SK-N-MC (cell line): ENCODE data around the gene TRIM46.

Source experiments
- DNase-seq: peaks from one replicate; pipeline ENCODE4 v3.0.0-alpha.2; 2011; ENCODE audit warnings: low read depth, low spot score
- H3K27ac ChIP-seq: fragments of 200-600 bp; sonication (generic); 2 replicates; pipeline ENCODE4 v1.5.1; 2016; ENCODE audit warnings: mixed run types
- H3K36me3 ChIP-seq: fragments of 200-600 bp; sonication (generic); 2 replicates; pipeline ENCODE4 v1.6.1; 2017; ENCODE audit warnings: antibody characterized with exemption, low read length, mixed read lengths; ENCODE audit not compliant: insufficient read depth
- H3K4me3 ChIP-seq: fragments of 200-600 bp; sonication (generic); 2 replicates; pipeline ENCODE4 v1.5.1; 2016
- H3K9ac ChIP-seq: fragments of 200-600 bp; sonication (generic); 2 replicates; pipeline ENCODE4 v1.8.0; 2017; ENCODE audit warnings: mixed run types, mixed read lengths; ENCODE audit not compliant: insufficient read length
- H3K9me3 ChIP-seq: fragments of 200-600 bp; sonication (generic); 2 replicates; pipeline ENCODE4 v1.6.1; 2017; ENCODE audit warnings: low read depth, mild to moderate bottlenecking, antibody characterized with exemption, low read length, moderate library complexity, mixed read lengths
- EZH2 ChIP-seq: fragments of 200-600 bp; sonication (generic); IDR thresholded peaks from one replicate; pipeline ENCODE4 v1.6.1; 2017; ENCODE audit warnings: antibody characterized with exemption
- FOXP2 ChIP-seq: optimal IDR thresholded peaks from 2 replicates; pipeline ENCODE3; 2011; ENCODE audit warnings: mild to moderate bottlenecking, moderate library complexity; ENCODE audit not compliant: insufficient read depth; ENCODE audit errors: extremely low read length, control extremely low read depth
- POLR2AphosphoS5 ChIP-seq: IDR thresholded peaks from 2 replicates; pipeline ENCODE4 v1.6.1; 2012; ENCODE audit warnings: mild to moderate bottlenecking, low read depth, low read length, borderline replicate concordance

The TRIM46 gene

DNA sequence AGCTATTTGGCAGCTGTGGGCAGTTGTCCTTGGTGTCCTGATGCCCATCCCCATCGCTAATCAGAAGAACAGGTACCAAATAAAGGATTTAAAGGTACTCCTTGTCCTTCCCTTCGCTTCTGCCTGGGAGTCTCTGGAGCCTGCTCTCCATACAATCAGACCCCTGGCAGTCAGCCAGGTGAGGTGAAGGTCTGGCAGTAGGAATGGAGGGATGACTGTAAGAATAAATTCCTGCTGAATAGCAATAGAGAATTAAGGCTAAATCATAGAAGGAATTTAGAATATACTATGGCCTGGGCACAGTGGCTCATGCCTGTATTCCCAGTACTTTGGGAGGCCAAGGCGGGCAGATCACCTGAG, 24.9 kb downstream of the TRIM46 start:
- TF ChIP-seq FOXP2, result no peak
- no peak for TF ChIP-seq POLR2AphosphoS5
- TF ChIP-seq EZH2, result no peak
- Histone ChIP-seq H3K9me3 (no peaks in the 10 kb centered on the region), H3K36me3 (peaks cover 19% of the 10 kb centered on the region; the same call in 1 of the 2 replicates), H3K4me3 (no peak overlapping the region), H3K27ac (no peak overlapping the region), H3K9ac (no peak overlapping the region)
- no peak for DNase-seq

DNA sequence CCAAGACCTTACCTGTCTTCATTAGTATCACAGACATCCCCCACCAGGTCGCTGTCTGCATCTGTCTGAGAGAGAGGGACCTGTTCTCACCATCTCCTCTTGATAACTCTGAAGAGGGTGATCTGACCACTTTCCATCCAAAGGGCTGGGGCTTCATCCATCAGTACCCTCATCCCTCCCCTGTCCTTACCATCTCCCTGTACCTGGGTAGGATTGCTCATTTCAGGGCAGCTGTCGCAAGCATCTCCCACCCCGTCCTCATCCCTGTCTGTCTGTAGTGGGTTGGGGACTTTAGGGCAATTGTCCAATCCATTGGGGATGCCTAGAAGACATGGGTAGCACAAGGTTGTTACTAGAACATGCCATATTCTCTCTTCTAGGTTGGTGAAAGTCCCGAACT, 26.1 kb downstream of the TRIM46 start:
- H3K27ac ChIP-seq, result no peak overlapping the region
- no peak for DNase-seq
- H3K9me3 ChIP-seq, result no peaks in the 10 kb centered on the region
- no peak overlapping the region for H3K4me3 ChIP-seq
- TF ChIP-seq FOXP2 (no peak), POLR2AphosphoS5 (peak; percentile 20; the same call in 1 of the 2 replicates), EZH2 (no peak)
- peaks cover 19% of the 10 kb centered on the region; the same call in 1 of the 2 replicates for H3K36me3 ChIP-seq
- no peak overlapping the region for H3K9ac ChIP-seq

DNA sequence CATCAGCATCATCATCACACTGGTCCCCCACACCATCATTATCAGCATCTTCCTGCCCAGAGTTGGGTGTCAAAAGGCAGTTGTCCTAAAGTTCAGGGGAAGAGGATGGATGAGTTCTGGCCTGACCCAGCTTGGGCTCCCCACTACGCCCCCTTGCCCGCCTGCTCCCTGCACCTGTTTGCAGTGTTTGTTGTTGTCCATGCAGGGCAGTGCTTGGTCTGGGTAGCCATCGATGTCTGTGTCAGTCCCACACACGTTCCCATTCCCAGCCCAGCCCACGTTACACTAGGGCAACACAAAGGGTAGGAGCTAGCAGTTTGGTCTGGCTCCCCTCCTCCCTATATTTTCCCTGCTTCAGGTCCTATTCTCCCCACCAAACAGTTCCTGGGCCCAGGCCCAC, 27.3 kb downstream of the TRIM46 start:
- TF ChIP-seq POLR2AphosphoS5 (no peak), FOXP2 (no peak), EZH2 (no peak)
- Histone ChIP-seq H3K4me3 (no peak overlapping the region), H3K9me3 (no peaks in the 10 kb centered on the region), H3K9ac (no peak overlapping the region), H3K27ac (no peak overlapping the region), H3K36me3 (peaks cover 19% of the 10 kb centered on the region; the same call in 1 of the 2 replicates)
- no peak for DNase-seq

DNA sequence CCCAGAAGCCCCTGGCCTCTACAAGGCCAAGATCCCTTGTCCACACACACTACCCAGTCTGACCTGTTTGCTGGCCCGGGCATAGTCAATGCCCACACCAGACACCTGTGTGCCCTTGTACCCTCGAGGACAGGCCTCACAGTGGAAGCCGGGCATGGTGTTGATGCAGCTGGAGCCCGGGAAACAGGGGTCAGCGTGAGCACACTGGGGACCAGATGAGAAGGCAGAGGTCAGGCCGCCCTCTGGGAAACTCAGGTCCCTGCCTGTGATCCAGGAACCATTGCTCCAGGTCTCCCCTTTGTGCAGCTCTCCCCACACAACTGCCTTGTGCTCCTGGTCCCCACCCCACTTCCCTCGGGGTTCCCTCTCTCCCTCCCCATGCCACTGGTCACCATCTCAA, 28.5 kb downstream of the TRIM46 start:
- Histone ChIP-seq H3K4me3 (no peak overlapping the region), H3K36me3 (peaks cover 14% of the 10 kb centered on the region; the same call in 1 of the 2 replicates), H3K9me3 (no peaks in the 10 kb centered on the region), H3K27ac (no peak overlapping the region), H3K9ac (no peak overlapping the region)
- no peak for TF ChIP-seq FOXP2
- no peak for TF ChIP-seq POLR2AphosphoS5
- TF ChIP-seq EZH2, result no peak
- DNase-seq, result no peak

DNA sequence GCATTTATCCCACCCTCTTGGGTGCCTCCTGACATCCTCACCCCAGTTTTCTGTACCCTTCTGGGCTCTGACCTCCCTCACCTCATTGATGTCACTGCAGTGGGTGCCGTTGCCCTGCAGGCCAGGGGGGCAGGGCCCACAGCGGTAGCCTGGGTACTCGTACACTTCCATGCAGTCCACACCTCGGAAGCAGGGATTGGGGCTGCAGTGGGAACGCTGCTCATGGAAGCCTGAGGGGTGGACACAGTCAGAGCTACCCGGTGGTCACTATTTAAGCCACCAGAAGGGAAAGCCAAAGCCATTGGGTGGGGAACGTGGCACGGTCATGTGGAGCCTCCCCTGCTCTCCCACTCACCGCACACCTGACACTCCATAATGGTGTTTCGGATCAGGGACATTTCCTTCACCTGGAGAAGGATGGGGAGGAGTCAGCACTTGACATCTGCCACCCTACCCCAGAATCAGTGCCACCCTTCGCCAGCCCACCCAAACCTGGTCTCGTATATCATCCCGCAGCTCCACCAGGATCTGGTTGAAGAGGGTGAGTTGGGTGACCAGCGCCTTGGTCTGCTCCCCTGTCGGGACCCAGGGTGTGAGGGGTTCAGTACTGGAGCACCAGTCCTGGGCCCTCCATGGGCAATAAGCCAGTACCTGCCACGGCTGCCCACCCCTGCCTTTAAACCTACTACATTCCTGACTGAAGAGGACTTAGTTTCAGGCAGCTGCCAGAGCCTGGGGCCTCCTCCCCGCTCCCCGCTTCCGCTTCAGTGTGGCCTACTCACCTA, 29.3 kb downstream of the TRIM46 start:
- TF ChIP-seq POLR2AphosphoS5, result no peak; the same call in 1 of the 2 replicates
- TF ChIP-seq EZH2, result no peak
- no peak for TF ChIP-seq FOXP2
- Histone ChIP-seq H3K36me3 (peaks cover 7% of the 10 kb centered on the region; the same call in 1 of the 2 replicates), H3K4me3 (no peak overlapping the region), H3K9me3 (no peaks in the 10 kb centered on the region), H3K27ac (no peak overlapping the region), H3K9ac (no peak overlapping the region)
- DNase-seq, result no peak

DNA sequence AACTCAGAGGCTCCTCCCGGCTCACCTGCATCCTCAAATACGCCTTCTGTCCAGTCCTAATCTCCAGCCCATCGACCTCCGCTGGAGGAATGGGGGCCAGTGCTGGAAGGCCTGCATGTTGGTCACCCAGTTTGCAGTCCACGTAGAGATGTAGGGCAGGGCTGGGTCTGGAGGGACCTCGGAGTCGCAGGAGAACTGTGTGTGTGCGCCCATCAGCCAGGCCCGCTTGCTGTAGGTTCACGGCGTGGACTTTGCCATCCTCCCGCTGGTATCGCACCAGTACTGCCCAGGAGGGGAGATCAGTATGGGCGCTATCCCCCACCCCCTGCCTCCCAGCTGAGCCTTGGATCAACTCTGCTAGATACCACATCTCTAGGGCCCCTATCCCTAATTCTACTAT, 31.4 kb downstream of the TRIM46 start:
- no peak for DNase-seq
- Histone ChIP-seq H3K36me3 (no peaks in the 10 kb centered on the region), H3K9ac (no peak overlapping the region), H3K27ac (no peak overlapping the region), H3K4me3 (no peak overlapping the region), H3K9me3 (no peaks in the 10 kb centered on the region)
- TF ChIP-seq FOXP2, result no peak
- no peak for TF ChIP-seq POLR2AphosphoS5
- no peak for TF ChIP-seq EZH2

DNA sequence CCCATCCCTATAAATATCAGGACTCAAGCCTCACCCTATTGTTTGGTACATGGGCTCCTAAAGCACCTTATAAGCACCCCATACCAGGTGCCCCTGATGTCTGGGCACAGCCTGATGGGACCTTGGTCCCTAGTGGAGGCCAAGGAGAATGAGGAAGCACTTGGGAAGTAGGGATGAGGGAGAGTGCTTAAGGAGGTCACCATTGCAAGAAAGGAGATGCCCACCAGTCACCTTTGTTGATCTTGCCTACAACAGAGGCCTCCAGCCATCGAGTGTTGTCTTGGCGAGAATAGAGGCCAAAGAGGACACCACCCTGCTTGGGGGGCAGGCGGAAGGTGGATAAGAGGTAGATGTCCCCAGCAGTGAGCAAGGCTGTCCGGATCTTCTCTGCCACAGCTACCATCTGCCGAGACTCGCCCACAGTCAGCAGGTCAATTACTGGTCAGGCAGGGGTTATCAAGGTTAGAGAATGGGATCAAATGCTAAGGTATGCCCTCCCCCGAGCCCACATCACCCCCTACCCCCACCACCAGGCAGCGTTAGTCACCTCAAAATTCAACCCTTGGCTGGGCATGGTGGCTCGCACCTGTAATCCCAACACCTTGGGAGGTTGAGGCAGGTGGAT, 32.4 kb downstream of the TRIM46 start:
- no peak for TF ChIP-seq EZH2
- TF ChIP-seq POLR2AphosphoS5, result no peak
- no peak for TF ChIP-seq FOXP2

DNA sequence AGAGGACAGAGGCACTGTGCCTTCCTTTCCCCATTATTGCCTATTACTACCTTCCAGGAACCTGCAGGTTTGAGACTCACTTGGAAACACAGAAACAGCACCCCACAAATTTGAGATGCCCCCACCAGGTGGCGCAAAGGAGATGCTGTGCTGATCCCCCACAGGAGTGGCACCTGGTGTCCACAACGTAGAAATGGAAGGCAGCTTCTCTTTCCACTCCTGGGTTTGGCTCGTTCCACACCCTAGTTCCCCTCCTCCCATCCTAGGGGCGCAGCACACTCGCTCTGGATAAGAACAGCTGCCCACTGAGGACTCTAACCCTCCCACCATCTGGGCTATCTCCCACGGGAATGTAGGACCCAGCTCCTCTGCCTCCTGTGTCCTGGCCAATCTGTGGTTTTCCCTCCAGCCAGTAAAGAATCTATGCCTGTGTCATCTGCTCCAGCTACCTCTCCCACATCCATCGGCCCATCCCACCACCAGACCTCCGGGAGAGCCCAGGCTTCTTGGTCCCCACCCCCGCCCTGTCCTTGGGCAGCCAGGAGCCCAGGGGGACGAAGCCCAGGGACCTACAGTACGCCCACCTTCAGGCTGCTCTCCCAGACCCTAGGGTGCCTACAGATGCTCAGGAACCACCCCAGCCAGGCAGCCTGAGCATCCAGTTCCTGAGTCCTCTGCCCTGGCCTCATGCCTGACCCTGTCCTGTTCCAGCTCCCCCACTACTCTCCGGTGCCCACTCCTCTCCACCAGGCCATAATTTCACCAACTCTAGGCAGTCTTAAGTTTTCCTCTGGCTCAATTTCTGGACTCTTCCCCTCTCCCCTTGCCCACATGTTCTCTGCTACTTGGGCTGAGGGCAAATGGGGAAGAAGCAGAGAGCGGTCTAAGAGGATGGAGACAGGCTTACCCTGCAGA, 33.5 kb downstream of the TRIM46 start:
- peak overlapping the region; percentile 95 for H3K4me3 ChIP-seq
- H3K9ac ChIP-seq, result peak overlapping the region; percentile 20
- no peaks in the 10 kb centered on the region for H3K36me3 ChIP-seq
- H3K27ac ChIP-seq, result no peak overlapping the region
- H3K9me3 ChIP-seq, result no peaks in the 10 kb centered on the region
- no peak for DNase-seq
- TF ChIP-seq FOXP2, result no peak
- TF ChIP-seq EZH2, result no peak

More for the DNA sequence above, 32.4 kb downstream of the TRIM46 start:
- Histone ChIP-seq H3K4me3 (no peak overlapping the region), H3K9me3 (no peaks in the 10 kb centered on the region), H3K9ac (no peak overlapping the region), H3K27ac (no peak overlapping the region), H3K36me3 (no peaks in the 10 kb centered on the region)
- no peak for DNase-seq
